KG1 (cell line): ENCODE results near the gene CMYA5.
"Not testable (repeated sequence)": the region's sequence is repeated elsewhere in the genome, so short reads cannot be mapped to it uniquely, and the experiment has no call there.

ENCODE experiments used
- DNase-seq: peaks from one replicate; lab custom pipeline; 2025; lab: John Stamatoyannopoulos, UW

CMYA5 gene

GRCh38 chr5:79702606-79703380 is 13.2 kb downstream of the CMYA5 start:
- DNase-seq: no peak

GRCh38 chr5:79703381-79703645 is 13.7 kb downstream of the CMYA5 start:
- no peak for DNase-seq

GRCh38 chr5:79704553-79704952 is 14.9 kb downstream of the CMYA5 start:
- no peak for DNase-seq

GRCh38 chr5:79705632-79706031 is 16.0 kb downstream of the CMYA5 start:
- DNase-seq: no peak

- DNase-seq: not testable (repeated sequence)
Observed at GRCh38 chr5:79706317-79706716, 16.7 kb downstream of the CMYA5 start.

- DNase-seq: no peak
Observed at GRCh38 chr5:79707535-79707934, 17.9 kb downstream of the CMYA5 start.

GRCh38 chr5:79712741-79713140 is 23.1 kb downstream of the CMYA5 start:
- no peak for DNase-seq

GRCh38 chr5:79713727-79714126 is 24.1 kb downstream of the CMYA5 start:
- no peak for DNase-seq

GRCh38 chr5:79716839-79717238 is 27.2 kb downstream of the CMYA5 start:
- no peak for DNase-seq

GRCh38 chr5:79720096-79720495 is 30.5 kb downstream of the CMYA5 start:
- DNase-seq: no peak

- no peak for DNase-seq
Observed at GRCh38 chr5:79727451-79728355, 38.1 kb downstream of the CMYA5 start.

GRCh38 chr5:79728396-79728795 is 38.8 kb downstream of the CMYA5 start:
- DNase-seq: no peak

- no peak for DNase-seq
Observed at GRCh38 chr5:79729679-79730078, 40.0 kb downstream of the CMYA5 start.

- no peak for DNase-seq
Observed at GRCh38 chr5:79730564-79730963, 40.9 kb downstream of the CMYA5 start.

GRCh38 chr5:79731775-79732174 is 42.1 kb downstream of the CMYA5 start:
- no peak for DNase-seq

- no peak for DNase-seq
Observed at GRCh38 chr5:79736528-79737514, 47.2 kb downstream of the CMYA5 start.

GRCh38 chr5:79738349-79738748 is 48.7 kb downstream of the CMYA5 start:
- DNase-seq: no peak

- DNase-seq: no peak
Observed at GRCh38 chr5:79742549-79743136, 53.0 kb downstream of the CMYA5 start.

GRCh38 chr5:79743846-79744605 is 54.4 kb downstream of the CMYA5 start:
- no peak for DNase-seq

GRCh38 chr5:79745255-79745654 is 55.6 kb downstream of the CMYA5 start:
- DNase-seq: no peak
